Gastrocnemius medialis (tissue), 4 donors: ENCODE measurements around the gene TRAF5.

Experiments
- POLR2A ChIP-seq, 2 donors: fragments of 450-650 bp; IDR thresholded peaks; one replicate each; pipeline ENCODE4 v1.6.1; 2017; ENCODE audit warnings: antibody characterized with exemption in 2 of 2, mild to moderate bottlenecking in 2 of 2, moderate library complexity in 2 of 2
- TF ChIP-seq, protein P1 (sequence below), 5 experiments: fragments of 450-650 bp in 3 of 5; fragments of 200-600 bp in 2 of 5; sonication (generic) in 2 of 5; IDR thresholded peaks in 4 of 5; conservative IDR thresholded peaks in 1 of 5; 1 replicate in 4 of 5; 2 replicates in 1 of 5; pipeline ENCODE4 v1.5.1; 2016 to 2019; ENCODE audit warnings: antibody characterized with exemption in 5 of 5, mild to moderate bottlenecking in 3 of 5, moderate library complexity in 3 of 5

DNA sequence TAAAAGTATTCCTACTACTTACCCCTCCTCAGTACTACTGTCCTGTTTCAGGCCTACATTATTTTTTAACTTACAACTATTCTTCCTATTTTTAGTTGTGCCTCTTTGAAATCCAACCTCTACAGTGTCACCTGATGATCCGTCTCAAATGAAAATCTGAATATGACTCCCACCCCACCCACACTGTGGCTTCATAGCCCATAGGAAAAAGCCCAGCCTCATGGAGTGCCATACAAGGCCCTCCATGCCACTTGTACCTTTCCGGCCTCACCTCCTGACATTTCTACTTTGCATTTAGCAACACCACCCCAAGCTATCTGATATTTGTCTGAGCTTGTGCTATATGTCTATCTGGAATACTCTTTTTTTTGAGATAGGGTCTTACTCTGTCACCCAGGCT is 49.3 kb downstream of the TRAF5 start:
- TF ChIP-seq POLR2A (IDR thresholded peaks at IDR 0.05): no peak
- TF ChIP-seq, protein P1, sequence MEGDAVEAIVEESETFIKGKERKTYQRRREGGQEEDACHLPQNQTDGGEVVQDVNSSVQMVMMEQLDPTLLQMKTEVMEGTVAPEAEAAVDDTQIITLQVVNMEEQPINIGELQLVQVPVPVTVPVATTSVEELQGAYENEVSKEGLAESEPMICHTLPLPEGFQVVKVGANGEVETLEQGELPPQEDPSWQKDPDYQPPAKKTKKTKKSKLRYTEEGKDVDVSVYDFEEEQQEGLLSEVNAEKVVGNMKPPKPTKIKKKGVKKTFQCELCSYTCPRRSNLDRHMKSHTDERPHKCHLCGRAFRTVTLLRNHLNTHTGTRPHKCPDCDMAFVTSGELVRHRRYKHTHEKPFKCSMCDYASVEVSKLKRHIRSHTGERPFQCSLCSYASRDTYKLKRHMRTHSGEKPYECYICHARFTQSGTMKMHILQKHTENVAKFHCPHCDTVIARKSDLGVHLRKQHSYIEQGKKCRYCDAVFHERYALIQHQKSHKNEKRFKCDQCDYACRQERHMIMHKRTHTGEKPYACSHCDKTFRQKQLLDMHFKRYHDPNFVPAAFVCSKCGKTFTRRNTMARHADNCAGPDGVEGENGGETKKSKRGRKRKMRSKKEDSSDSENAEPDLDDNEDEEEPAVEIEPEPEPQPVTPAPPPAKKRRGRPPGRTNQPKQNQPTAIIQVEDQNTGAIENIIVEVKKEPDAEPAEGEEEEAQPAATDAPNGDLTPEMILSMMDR (IDR thresholded peaks at IDR 0.05 in 4 of 5, conservative IDR thresholded peaks at IDR 0.05 in 1 of 5): no peak
